PFSK-1 (cell line): ENCODE measurements around the gene LIPI.

ENCODE experiments used
- FOXP2 ChIP-seq: optimal IDR thresholded peaks from 2 replicates; pipeline ENCODE3; 2011; ENCODE audit warnings: borderline replicate concordance, control low read depth, inconsistent platforms; ENCODE audit not compliant: insufficient read depth; ENCODE audit errors: extremely low read length, extremely low read depth
- POLR2AphosphoS5 ChIP-seq: IDR thresholded peaks from 2 replicates; pipeline ENCODE4 v1.6.1; 2012; ENCODE audit warnings: low read depth, mild to moderate bottlenecking, control low read depth, low read length, moderate library complexity
- REST ChIP-seq, 2 experiments: IDR thresholded peaks; 2 replicates each; pipeline versions ENCODE4 v1.6.1 to v1.8.0; 2011 to 2012; ENCODE audit warnings: low read depth in 2 of 2, low read length in 2 of 2, control low read depth in 1 of 2, inconsistent platforms in 1 of 2, mild to moderate bottlenecking in 1 of 2, moderate library complexity in 1 of 2; ENCODE audit not compliant: insufficient read depth in 1 of 2
- SIN3A ChIP-seq: IDR thresholded peaks from 2 replicates; pipeline ENCODE4 v1.6.1; 2012; ENCODE audit warnings: mild to moderate bottlenecking, low read length, moderate library complexity, borderline replicate concordance; ENCODE audit not compliant: insufficient read depth
- TAF1 ChIP-seq: IDR thresholded peaks from 2 replicates; pipeline ENCODE4 v1.6.1; 2012; ENCODE audit warnings: low read length, control low read depth, borderline replicate concordance; ENCODE audit not compliant: insufficient read depth

The LIPI gene

GRCh38 chr21:14092834-14093560 is 117.8 kb downstream of the LIPI start:
- TF ChIP-seq REST (IDR thresholded peaks at IDR 0.05; ENCODE audit: insufficient read depth in 1 of 2, low read depth in 2 of 2, low read length in 2 of 2): no peak
- no peak for TF ChIP-seq FOXP2
- TF ChIP-seq SIN3A: no peak

GRCh38 chr21:14088391-14088790 is 122.4 kb downstream of the LIPI start:
- TF ChIP-seq REST (IDR thresholded peaks at IDR 0.05; ENCODE audit: insufficient read depth in 1 of 2, low read depth in 2 of 2, low read length in 2 of 2) (no peak), SIN3A (no peak), POLR2AphosphoS5 (no peak), FOXP2 (no peak), TAF1 (no peak)

GRCh38 chr21:14086553-14086952 is 124.2 kb downstream of the LIPI start:
- TF ChIP-seq FOXP2: no peak
- no peak for TF ChIP-seq POLR2AphosphoS5
- no peak for TF ChIP-seq REST (IDR thresholded peaks at IDR 0.05; ENCODE audit: insufficient read depth in 1 of 2, low read depth in 2 of 2, low read length in 2 of 2)
- TF ChIP-seq TAF1: no peak
- TF ChIP-seq SIN3A: no peak

- TF ChIP-seq SIN3A: no peak
- no peak for TF ChIP-seq TAF1
- no peak for TF ChIP-seq FOXP2
- no peak for TF ChIP-seq REST (IDR thresholded peaks at IDR 0.05; ENCODE audit: insufficient read depth in 1 of 2, low read depth in 2 of 2, low read length in 2 of 2)
- no peak for TF ChIP-seq POLR2AphosphoS5
These were observed 126.1 kb downstream of the LIPI start for GRCh38 chr21:14084701-14085100.

GRCh38 chr21:14084068-14084501 is 126.7 kb downstream of the LIPI start:
- TF ChIP-seq TAF1 (no peak), FOXP2 (no peak), REST (IDR thresholded peaks at IDR 0.05; ENCODE audit: insufficient read depth in 1 of 2, low read depth in 2 of 2, low read length in 2 of 2) (no peak), POLR2AphosphoS5 (no peak)
